ENCODE measurements around the gene YPEL1.
"Not testable (repeated sequence)": the region's sequence is repeated elsewhere in the genome, so short reads cannot be mapped to it uniquely, and the experiment has no call there.

Gene YPEL1

DNA sequence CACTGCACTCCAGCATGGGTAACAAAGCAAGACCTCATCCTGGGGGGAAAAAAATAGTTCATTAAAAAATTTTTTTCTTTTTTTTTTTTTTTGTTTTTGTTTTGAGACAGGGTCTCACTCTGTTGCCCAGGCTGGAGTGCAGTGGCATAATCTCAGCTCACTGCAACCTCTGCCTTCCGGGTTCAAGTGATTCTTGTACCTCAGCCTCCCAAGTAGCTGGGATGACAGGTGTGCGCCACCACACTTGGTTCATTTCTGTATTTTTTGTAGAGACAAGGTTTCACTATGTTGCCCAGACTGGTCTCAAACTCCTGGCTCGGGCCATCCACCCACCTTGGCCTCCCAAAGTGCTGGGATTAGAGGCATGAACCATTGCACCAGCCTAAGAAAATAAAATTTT lies 11.1 kb downstream of the YPEL1 start:
- H3K4me3 ChIP-seq (ENCODE audit: low read depth, low read length) = not testable (repeated sequence)

DNA sequence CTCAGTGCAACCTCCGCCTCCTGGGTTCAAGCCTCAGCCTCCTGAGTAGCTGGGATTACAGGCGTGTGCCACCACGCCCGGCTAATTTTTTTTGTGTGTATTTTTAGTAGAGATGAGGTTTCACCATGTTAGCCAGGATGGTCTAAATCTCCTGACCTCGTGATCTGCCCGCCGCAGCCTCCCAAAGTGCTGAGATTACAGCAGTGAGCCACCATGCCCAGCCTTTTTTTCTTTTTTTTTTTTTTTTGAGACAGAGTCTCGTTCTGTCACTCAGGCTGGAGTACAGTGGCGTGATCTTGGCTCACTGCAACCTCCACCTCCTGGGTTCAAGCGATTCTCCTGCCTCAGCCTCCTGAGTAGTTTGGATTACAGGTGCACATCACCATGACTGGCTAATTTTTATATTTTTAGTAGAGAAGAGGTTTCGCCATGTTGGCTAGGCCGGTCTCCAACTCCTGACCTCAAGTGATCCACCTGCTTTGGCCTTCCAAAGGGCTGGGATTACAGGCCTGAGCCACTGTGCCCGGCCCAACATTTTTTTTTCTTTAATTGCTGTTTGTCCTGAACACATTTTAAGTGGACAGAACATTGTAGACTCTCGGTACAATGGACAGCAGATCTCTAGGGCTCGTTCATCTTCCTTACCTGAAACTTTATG lies 14.3 kb downstream of the YPEL1 start:
- H3K4me3 ChIP-seq (ENCODE audit: low read depth, low read length) = not testable (repeated sequence)

DNA sequence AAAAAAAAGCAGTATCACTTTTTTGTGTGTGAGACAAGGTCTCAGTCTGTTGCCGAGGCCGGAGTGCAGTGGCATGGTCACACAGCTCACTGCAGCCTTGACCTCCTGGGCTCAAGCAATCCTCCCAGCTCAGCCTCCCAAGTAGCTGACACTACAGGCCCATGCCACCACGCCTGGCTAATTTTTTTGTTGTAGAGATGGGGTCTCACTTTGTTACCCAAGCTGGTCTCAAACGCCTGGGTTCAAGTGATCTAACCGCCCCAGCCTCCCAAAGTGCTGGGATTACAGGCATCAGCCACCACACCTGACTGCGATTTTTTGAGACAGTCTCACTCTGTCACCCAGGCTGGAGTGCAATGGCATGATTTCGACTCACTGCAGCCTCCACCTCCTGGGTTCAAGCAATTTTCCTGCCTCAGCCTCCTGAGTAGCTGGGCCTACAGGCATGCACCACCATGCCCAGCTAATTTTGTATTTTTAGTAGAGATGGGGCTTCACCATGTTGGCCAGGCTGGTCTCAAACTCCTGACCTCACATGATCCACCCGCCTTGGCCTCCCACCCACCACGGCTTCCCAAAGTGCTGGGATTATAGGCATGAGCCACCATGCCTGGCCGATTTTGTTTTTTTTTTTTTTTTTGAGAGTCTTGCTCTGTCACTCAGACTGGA lies 15.3 kb downstream of the YPEL1 start:
- not testable (repeated sequence) for H3K4me3 ChIP-seq (ENCODE audit: low read depth, low read length)

DNA sequence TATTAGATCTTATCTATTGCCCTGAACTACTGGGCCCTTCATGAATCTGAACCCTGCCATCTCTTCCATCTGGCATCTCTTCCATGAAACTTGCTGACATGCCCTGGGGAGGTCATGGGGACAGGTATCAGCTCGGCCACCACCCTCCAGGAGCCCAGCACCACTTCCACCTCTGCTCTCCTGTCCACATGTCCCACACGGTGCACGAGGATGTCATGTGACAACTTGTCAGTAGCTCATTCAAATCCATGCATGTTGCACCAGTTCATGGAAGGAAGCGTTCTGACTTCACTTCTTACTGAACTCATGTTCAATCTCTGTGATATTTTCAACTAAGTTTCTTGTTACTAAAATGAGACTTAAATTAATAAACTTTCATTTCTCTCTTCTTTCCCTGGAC lies 16.6 kb downstream of the YPEL1 start:
- no peak overlapping the region for H3K4me3 ChIP-seq (ENCODE audit: low read depth, low read length)

DNA sequence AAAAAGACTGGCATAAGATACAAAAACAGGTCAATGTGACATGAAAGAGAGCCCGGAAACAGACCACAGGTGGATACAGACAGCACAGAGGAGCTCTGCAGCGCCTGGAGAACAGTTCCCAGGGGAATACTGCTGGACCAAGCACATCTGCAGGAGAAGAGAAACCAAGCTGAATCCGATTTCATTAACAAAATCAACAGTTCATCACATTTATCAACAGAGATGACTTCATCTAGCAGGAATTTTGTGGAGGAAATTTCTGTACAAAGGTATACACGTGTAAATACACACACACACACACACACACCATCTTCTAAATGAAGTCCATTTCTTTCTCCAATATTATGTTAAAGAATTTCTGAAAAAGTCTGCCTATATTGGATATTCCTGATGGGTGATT lies 17.1 kb downstream of the YPEL1 start:
- H3K4me3 ChIP-seq (ENCODE audit: low read depth, low read length) = no peak overlapping the region

DNA sequence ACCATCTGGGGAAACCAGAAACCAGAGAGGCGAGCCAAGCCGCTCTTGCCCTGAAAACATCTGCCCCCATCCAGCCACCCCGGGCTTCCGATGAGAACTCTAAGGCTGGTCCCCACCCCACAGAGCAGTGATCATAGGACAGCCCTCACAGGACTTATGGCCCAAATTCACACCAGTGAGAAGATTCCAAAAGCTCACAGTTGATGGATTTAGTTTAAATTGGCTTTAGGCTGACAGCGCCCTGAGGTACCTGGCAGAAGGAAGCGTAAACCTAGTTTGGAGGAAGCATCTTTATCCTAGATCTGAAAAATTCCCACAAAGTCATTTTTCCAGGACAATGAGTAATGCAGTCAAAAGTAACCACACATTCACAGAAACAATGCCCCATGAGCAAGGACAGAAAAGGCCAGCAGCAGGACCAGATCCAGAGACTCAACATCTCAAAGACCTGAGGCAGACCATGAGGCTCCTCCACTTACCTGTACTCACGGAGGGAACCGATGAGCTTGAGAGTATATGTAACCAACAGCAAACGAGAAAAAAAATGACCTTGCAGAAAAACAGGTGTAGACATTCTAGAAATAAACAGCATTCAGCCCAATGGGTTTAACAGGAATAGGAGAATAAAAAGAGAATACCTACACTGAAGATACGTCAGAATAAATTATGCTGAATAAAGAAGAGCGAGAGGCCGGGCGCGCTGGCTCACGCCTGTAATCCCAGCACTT lies 19.0 kb downstream of the YPEL1 start:
- H3K4me3 ChIP-seq (ENCODE audit: low read depth, low read length) = not testable (repeated sequence)

DNA sequence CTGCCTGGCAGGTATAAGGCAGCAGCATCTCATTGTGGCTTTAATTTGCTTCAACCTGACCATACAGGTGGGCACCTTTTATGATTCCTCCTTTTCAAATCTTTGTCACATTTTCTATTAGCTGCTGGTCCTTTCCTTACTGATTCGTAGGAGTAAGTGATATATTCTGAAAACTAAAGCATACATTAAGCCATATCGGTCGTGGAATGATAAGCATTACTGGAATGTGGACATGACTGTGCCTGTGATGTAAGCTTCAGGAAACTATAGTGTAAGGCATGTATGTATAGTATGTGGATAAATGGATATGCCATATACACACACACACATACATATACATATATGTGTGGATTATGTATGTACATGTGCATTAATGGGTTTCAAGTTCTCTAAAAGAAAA lies 20.8 kb downstream of the YPEL1 start:
- H3K4me3 ChIP-seq (ENCODE audit: low read depth, low read length) = no peak overlapping the region

DNA sequence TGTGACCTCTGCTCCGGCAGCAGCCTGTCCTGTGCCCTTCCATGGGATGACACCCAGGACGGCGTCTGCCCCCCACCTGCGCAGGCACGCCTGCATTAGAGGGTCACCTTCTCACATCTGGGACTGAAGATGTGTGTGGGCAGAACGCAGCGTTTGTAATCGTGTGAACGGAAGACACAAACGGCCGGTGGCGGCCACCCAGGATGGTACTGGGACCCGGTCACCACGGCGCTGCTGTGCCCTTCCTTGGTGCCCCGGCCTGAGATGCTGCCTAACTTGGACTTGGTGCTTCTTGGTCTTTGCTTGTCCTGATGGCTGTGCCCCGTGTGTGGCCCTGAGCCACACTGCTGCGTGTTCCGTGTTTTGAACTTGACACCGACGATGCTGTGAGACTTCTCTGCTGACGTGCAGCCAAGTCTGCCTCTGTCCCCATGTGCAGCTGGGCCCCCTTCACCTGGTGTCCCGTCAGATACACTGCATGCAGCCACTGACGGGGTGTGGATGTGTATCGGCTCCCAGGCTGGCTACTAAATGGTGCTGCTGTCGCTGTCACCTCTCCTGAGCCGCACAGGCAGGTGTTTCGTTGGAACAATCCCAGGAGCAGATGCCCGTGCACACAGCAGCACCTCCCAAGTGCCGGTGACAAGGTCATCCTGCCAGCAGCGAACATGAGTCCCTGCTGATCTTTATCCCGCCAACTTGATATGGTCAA lies 21.4 kb downstream of the YPEL1 start:
- H3K4me3 ChIP-seq (ENCODE audit: low read depth, low read length) = no peak overlapping the region

DNA sequence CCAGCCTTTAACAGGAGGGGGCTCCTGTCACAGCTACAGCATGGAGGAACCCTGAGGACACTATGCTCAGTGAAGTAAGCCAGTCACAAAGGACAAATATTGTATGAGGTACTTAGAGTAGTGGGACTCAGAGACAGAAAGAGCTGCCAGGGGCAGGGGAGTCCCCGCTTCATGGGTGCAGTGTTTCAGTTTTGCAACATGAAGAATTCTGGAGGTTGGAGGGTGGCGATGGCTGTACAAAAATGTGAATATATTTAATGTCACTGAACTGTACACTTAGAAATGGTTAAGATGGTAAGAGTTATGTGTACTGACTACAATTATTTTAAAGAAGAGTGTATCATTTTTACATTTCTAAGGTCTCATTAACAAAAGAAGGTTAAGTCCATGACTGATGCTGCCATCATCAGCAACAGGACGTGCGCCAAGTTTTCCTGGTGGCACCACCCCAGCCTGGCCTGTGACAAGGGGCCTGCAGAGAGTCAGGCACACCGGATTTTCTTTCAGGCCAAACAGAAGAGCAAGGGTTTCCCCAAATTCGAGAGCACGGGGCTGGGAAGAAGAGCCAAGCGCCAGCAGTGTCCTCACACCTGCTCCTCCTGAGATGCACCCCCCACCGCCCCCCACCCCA lies 22.1 kb downstream of the YPEL1 start:
- no peak overlapping the region for H3K4me3 ChIP-seq (ENCODE audit: low read depth, low read length)

DNA sequence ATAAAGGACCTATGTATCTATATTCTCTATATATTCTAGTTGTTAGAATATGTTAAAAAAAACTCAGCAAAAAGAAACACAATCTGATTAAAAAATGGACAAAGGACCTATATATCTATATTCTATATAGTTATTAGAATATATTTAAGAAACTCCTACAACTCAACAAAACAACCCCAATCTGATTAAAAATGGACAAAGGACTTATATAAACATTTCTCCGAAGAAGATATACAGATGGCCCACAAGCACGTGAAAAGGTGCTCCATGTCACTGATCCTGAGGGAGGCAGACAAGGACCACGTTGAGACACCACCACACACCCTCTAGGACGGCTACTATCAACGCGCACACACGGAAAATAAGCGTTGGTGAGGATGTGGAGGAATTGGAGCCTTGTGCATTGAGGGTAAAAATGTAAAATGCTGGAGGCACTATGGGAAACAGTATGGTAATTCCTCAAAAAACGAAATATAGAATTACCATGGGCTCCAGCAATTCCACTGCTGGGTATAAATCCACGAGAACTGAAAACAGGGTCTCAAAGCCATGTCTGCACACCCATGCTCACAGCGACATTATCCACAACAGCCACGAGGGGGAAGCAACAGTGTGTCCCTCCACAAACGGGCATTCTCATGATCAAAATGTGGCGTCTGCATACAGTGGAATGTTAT lies 22.7 kb downstream of the YPEL1 start:
- no peak overlapping the region for H3K4me3 ChIP-seq (ENCODE audit: low read depth, low read length)

DNA sequence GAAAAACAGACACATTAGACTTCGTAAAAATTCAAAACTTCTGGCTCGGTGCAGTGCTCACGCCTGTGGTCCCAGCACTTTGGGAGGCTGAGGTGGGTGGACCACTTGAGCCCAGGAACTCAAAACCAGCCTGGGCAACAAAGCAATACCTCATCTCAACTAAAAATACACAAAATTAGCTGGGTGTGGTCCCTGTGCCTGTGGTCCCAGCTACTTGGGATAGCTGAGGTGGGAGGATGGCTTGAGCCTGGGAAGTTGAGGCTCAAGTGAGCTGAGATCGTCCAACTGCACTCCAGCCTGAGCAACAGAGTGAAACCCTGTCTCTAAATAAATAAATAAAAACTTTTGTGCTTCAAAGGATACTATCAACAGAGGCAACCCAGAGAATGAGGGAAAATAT lies 23.7 kb downstream of the YPEL1 start:
- H3K4me3 ChIP-seq (ENCODE audit: low read depth, low read length) = no peak overlapping the region

DNA sequence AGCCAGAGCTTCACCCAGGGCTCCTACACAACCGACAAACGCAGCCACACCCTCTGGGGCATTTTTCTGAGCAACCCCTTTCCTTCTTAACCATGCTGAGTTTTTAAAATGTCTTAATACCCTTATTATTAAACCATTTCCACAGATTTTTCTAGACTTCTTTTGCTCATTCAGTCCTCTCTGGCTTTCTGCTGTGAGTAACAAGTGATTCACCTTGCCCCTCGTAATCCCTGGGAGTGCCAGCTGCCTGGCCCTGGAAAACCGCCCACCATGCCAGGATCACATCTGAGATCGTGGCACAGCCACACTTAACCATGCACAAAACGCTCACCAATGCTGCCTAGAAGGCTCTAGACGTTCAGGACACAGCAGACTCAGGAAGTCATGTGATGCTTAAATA lies 25.4 kb downstream of the YPEL1 start:
- no peak overlapping the region for H3K4me3 ChIP-seq (ENCODE audit: low read depth, low read length)

DNA sequence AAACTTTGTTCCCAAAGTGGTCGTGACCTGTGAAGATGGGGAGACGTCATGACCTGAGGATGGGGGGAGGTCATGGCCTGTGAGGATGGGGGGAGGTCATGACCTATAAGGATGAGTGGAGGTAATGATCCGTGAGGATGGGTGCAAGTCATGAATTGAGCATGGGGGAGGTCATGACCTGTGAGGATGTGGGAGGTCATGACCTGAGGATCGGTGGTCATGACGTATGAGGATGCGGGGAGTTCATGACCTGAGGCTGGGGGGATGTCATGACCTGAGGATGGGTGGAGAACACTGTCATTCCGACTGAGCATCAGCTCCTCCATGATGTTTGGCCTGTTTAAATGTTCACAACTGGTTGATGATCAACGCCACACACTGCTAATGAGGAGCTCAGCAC lies 25.9 kb downstream of the YPEL1 start:
- H3K4me3 ChIP-seq (ENCODE audit: low read depth, low read length) = no peak overlapping the region

DNA sequence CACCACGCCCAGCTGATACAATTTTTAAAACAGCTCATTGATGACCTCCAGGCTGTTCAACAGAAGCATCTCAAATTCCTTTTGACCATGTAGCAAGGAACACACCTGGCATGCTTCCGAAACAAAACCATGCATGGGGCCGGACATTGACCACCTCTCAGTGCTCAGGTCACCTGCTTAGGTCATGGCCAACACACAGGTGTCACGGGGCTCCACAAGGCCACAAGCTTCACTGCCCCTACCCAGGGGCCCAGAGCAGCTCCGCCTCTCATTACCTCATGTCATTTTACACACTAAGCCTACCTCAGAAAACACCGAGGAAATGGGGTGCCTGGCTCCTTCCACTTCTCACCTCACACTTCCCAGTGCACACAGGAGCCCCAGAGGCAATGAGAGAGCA lies 26.6 kb downstream of the YPEL1 start:
- H3K4me3 ChIP-seq (ENCODE audit: low read depth, low read length) = no peak overlapping the region

DNA sequence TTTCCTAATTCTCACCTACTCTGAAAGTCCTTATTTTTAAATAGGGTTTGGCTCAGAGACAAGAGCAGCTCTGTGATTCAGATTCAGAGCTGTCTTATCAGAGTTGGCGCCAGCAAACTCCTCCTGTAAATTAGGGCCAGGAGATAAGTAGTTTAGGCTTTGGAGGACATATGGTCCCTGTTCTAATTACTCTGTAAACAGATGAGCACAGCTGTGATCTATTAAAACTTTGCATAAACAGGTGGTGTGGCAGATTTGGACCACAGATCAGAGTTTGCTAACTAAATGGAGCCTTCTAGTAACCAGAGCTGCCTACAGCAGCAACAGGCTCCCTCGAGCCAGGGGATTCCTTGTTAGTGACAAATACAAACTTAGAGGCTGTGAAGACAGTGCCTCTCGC lies 27.9 kb downstream of the YPEL1 start:
- H3K4me3 ChIP-seq (ENCODE audit: low read depth, low read length) = no peak overlapping the region

DNA sequence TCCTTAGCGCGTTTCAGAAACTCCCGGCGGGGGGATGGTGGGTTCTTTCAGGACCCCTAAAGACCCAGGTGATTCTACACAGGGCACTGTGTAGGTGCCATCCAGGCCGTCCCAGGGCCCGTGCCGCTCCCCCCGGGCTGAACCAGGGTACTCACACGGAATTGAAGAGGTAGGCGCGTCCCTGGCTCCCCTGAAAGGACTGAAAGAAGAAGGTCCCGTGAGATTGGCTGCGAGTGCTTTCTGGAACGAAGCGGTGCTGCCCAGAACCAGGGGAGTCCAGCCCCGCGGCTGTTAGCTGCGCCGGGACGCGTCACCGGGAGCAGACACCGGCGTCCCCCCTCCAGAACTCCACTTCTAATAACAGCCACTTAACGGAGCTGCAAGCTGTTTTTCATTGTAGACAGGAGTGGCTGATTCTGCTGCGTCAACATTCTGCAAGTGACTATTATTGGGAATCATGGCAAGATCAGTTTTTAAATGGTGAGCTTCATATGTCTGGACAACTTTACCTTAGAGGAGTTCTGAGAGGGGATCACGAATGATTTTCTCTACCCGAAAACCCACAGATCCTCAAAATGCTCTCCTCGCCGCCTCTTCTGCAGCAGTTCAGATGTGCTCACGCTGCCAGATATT lies 31.8 kb downstream of the YPEL1 start:
- H3K4me3 ChIP-seq (ENCODE audit: low read depth, low read length) = no peak overlapping the region

DNA sequence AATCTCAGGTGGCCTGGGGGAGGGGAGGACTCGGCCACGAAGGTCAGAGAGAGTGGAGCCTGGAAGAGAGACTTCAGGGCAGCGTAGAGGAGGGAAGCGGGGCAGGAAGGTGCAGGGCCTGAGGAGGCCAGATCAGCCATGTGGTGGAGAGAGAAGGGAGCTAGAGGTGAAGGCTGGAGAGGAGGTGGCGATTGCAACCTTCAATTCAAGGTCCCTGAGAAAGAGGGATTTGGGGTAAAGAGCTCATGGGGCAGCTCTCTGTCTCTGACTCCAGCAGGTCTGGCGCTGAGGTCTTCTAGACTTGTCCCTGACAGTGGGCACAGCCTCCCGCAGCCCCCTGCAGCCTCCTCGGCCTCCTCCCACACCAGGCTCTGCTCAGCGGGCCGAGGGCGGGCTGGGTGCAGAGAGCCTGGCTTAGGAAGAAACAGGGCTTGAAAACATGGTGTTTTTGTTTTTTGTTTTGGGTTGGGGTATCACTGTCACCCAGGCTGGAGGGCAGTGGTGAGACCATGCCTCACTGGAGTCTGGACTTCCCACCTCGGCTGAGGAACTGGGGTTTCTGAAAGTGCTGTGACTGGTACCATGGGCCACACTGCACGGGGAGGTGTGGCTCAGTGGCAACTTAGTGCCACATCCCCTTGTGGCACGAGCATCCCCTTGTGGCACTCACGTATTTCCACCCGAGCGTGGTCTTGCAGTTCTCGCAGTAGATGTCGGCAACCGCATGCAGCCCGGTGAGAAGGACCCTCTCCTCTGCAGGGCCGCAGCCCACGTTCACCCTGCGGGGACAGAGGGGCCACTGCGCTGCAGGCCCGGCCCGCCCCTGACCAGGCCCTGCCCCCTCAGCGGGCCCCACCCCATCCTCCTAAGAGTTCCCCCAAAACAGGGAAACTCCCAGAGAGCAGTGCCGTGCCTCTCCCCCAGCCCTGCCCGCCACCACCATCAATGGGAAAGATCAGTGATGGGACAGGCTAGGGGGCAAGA lies 32.6 kb downstream of the YPEL1 start:
- no peak overlapping the region for H3K4me3 ChIP-seq (ENCODE audit: low read depth, low read length)

DNA sequence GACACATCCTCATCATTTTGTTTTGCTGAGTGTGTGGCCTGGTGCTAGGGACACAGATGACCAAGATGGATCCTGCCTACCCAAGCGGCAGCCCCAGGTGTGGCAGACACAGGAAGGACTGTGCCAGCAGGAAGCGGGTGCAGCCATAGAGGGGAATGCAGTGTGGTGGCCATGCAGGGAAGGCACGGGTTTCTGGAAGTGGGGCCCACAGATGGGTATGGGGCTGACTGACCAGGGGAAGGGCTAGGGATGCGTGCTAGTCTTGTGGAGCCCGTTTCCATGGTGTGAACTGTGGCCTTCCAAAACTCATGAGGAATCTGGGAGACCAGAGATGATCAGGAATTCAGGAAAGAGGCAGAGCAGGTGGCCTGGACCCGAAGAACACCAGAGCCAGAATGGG lies 33.5 kb downstream of the YPEL1 start:
- H3K4me3 ChIP-seq (ENCODE audit: low read depth, low read length) = no peak overlapping the region

DNA sequence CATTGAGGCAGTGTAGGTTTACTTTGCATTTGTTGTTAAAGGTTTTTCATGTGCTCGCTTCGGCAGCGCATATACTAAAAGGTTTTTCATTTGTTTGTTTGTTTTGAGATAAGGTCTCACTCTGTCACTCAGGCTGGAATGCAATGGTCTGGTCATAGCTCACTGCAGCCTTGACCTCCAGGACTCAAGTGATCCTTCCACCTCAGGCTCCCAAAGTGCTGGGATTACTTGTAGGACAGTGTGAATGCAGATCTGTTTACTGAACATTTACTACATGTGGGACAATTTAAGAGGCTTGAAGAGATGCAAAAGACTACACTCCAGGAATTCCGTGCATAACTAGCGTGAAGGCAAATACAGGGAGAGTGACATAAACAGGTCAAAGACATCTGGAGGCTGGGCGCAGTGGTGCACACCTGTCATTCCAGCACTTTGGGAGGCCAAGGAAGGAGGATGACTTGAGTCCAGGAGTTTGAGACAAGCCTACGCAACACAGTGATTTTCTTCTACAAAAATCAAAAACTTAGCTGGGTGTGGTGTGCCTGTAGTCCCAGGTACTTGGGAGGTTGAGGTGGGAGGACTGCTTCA lies 34.1 kb downstream of the YPEL1 start:
- H3K4me3 ChIP-seq (ENCODE audit: low read depth, low read length) = no peak overlapping the region
